Osteocyte (in vitro differentiated cells): ENCODE data around the gene CAT. TPM values are rescaled to one million over a fixed set of nuclear protein-coding genes. Genes with fewer than 3 reads are reported as not detected.
"Not testable (repeated sequence)": the region's sequence is repeated elsewhere in the genome, so short reads cannot be mapped to it uniquely, and the experiment has no call there.

Experiments used
- DNase-seq: peaks from one replicate; pipeline ENCODE4 v3.0.0; 2021; ENCODE audit warnings: mixed read lengths; ENCODE audit not compliant: unreplicated experiment; ENCODE audit errors: extremely low spot score
- H3K27ac Mint-ChIP-seq: one replicate; pipeline ENCODE4 v1.8.0; 2021; ENCODE audit warnings: mild to moderate bottlenecking, mixed read lengths; ENCODE audit not compliant: unreplicated experiment
- H3K27me3 Mint-ChIP-seq: one replicate; pipeline ENCODE4 v1.8.0; 2021; ENCODE audit warnings: mixed read lengths; ENCODE audit not compliant: unreplicated experiment
- H3K36me3 Mint-ChIP-seq: one replicate; pipeline ENCODE4 v1.8.0; 2021; ENCODE audit warnings: mixed read lengths; ENCODE audit not compliant: unreplicated experiment
- H3K4me1 Mint-ChIP-seq: one replicate; pipeline ENCODE4 v1.8.0; 2021; ENCODE audit warnings: mixed read lengths; ENCODE audit not compliant: unreplicated experiment
- H3K4me3 Mint-ChIP-seq: one replicate; pipeline ENCODE4 v1.8.0; 2021; ENCODE audit warnings: mild to moderate bottlenecking, moderate library complexity, mixed read lengths; ENCODE audit not compliant: unreplicated experiment
- H3K9me3 Mint-ChIP-seq: one replicate; pipeline ENCODE4 v1.8.0; 2021; ENCODE audit warnings: mixed read lengths; ENCODE audit not compliant: unreplicated experiment
- CTCF ChIP-seq: fragments of 200-600 bp; sonication (generic); IDR thresholded peaks from 2 replicates; pipeline ENCODE4 v1.5.0; 2021; ENCODE audit warnings: antibody characterized with exemption, mild to moderate bottlenecking, moderate library complexity
- total RNA-seq: library from RNA; stranded (reverse); gene quantifications from 2 replicates; pipeline ENCODE4 v1.2.1, GENCODE V29; 2021

Gene CAT
- total RNA-seq, 1 donor from 2014 or later, result 22.4 TPM

- H3K4me3 Mint-ChIP-seq, result no peak overlapping the region
- H3K9me3 Mint-ChIP-seq, result no peaks in the 10 kb centered on the region
- peaks cover 30% of the 10 kb centered on the region for H3K27me3 Mint-ChIP-seq
- TF ChIP-seq CTCF, result no peak
- H3K27ac Mint-ChIP-seq, result no peak overlapping the region
- H3K4me1 Mint-ChIP-seq, result peaks cover 11% of the 10 kb centered on the region
- H3K36me3 Mint-ChIP-seq, result no peaks in the 10 kb centered on the region
- no peak for DNase-seq
Observed at GRCh38 chr11:34423300-34423699, 15.4 kb upstream of the CAT start.

GRCh38 chr11:34424826-34425225 lies 13.9 kb upstream of the CAT start:
- H3K27me3 Mint-ChIP-seq, result peaks cover 23% of the 10 kb centered on the region
- not testable (repeated sequence) for H3K36me3 Mint-ChIP-seq, H3K4me3 Mint-ChIP-seq, H3K27ac Mint-ChIP-seq, H3K9me3 Mint-ChIP-seq, DNase-seq
- peaks cover 11% of the 10 kb centered on the region for H3K4me1 Mint-ChIP-seq

- no peaks in the 10 kb centered on the region for H3K9me3 Mint-ChIP-seq
- peaks cover 11% of the 10 kb centered on the region for H3K4me1 Mint-ChIP-seq
- H3K27me3 Mint-ChIP-seq, result peaks cover 20% of the 10 kb centered on the region
- no peak overlapping the region for H3K4me3 Mint-ChIP-seq
- H3K36me3 Mint-ChIP-seq, result no peaks in the 10 kb centered on the region
- H3K27ac Mint-ChIP-seq, result no peak overlapping the region
- DNase-seq, result no peak
- no peak for TF ChIP-seq CTCF
Observed at GRCh38 chr11:34425360-34425759, 13.4 kb upstream of the CAT start.

GRCh38 chr11:34425867-34426266 lies 12.9 kb upstream of the CAT start:
- Mint-ChIP-seq H3K4me3 (no peak overlapping the region), H3K27me3 (peaks cover 15% of the 10 kb centered on the region), H3K27ac (no peak overlapping the region), H3K36me3 (no peaks in the 10 kb centered on the region), H3K9me3 (no peaks in the 10 kb centered on the region), H3K4me1 (peaks cover 11% of the 10 kb centered on the region)
- DNase-seq, result no peak
- no peak for TF ChIP-seq CTCF

- Mint-ChIP-seq H3K27me3 (peaks cover 9% of the 10 kb centered on the region), H3K27ac (no peak overlapping the region), H3K9me3 (no peaks in the 10 kb centered on the region), H3K4me1 (peaks cover 11% of the 10 kb centered on the region), H3K4me3 (no peak overlapping the region), H3K36me3 (no peaks in the 10 kb centered on the region)
- no peak for DNase-seq
- no peak for TF ChIP-seq CTCF
Observed at GRCh38 chr11:34426766-34427185, 12.0 kb upstream of the CAT start.
